Fibroblast of lung (primary cell): ENCODE measurements around the gene NAA15.

Experiments
- EZH2 ChIP-seq: IDR thresholded peaks from 2 replicates; pipeline ENCODE4 v1.5.1; 2012; ENCODE audit warnings: low read length, control low read depth, mild to moderate bottlenecking; ENCODE audit errors: missing control alignments
- TF ChIP-seq, protein P1 (sequence below), 2 donors: IDR thresholded peaks in 1 of 2; conservative IDR thresholded peaks in 1 of 2; 1 replicate in 1 of 2; 2 replicates in 1 of 2; pipeline ENCODE4 v1.5.1; 2011 to 2012; ENCODE audit warnings: low read length in 2 of 2, control low read depth in 1 of 2, inconsistent platforms in 1 of 2, low read depth in 1 of 2, mild to moderate bottlenecking in 1 of 2

DNA sequence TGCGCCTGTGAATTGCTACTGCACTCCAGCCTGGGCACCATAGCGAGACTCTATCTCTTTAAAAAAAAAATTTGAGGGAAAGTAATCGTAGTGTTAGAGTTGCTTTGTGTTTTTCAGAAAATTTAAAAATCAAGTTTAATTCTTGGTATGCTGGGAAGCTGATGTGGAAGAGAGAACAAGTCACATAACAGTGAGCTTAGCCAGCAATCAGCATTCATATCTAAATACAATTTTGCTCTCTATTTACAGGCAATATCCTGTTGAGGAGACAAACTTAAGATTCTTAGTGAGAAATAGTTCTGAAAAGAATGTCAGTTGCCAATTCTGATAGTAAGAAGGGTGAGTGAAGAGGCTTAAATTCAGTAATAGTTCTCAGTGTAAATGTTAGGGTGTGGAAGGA lies 10.6 kb downstream of the NAA15 start:
- TF ChIP-seq, protein P1, sequence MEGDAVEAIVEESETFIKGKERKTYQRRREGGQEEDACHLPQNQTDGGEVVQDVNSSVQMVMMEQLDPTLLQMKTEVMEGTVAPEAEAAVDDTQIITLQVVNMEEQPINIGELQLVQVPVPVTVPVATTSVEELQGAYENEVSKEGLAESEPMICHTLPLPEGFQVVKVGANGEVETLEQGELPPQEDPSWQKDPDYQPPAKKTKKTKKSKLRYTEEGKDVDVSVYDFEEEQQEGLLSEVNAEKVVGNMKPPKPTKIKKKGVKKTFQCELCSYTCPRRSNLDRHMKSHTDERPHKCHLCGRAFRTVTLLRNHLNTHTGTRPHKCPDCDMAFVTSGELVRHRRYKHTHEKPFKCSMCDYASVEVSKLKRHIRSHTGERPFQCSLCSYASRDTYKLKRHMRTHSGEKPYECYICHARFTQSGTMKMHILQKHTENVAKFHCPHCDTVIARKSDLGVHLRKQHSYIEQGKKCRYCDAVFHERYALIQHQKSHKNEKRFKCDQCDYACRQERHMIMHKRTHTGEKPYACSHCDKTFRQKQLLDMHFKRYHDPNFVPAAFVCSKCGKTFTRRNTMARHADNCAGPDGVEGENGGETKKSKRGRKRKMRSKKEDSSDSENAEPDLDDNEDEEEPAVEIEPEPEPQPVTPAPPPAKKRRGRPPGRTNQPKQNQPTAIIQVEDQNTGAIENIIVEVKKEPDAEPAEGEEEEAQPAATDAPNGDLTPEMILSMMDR (conservative IDR thresholded peaks at IDR 0.05 in 1 of 2, IDR thresholded peaks at IDR 0.05 in 1 of 2; ENCODE audit: low read depth in 1 of 2, low read length in 2 of 2), result no peak
- TF ChIP-seq EZH2, result no peak
